Osteoblast (primary cell): Measurements from ENCODE around the gene PTH2R. TPM values are rescaled to one million over a fixed set of nuclear protein-coding genes. Genes with fewer than 3 reads are reported as not detected.
A peak's percentile ranks its signal among the peaks of the same experiment; 100 is the strongest.
"Not testable (repeated sequence)": the region's sequence is repeated elsewhere in the genome, so short reads cannot be mapped to it uniquely, and the experiment has no call there.

Experiments used
- DNase-seq: peaks from one replicate; pipeline ENCODE4 v3.0.0; 2011; ENCODE audit warnings: low spot score, mixed read lengths; ENCODE audit not compliant: insufficient read length; ENCODE audit errors: missing footprints
- H2AFZ ChIP-seq: 2 replicates; pipeline ENCODE4 v1.6.0; 2011; ENCODE audit warnings: mild to moderate bottlenecking, low read length
- H3K27ac ChIP-seq: 2 replicates; pipeline ENCODE4 v1.5.1; 2011; ENCODE audit warnings: mild to moderate bottlenecking, low read depth, low read length, moderate library complexity
- H3K27me3 ChIP-seq: 2 replicates; pipeline ENCODE4 v1.6.0; 2012; ENCODE audit warnings: mild to moderate bottlenecking, control low read depth, inconsistent platforms, low read length, moderate library complexity; ENCODE audit not compliant: insufficient read depth
- H3K36me3 ChIP-seq: 2 replicates; pipeline ENCODE4 v1.5.1; 2011; ENCODE audit warnings: mild to moderate bottlenecking, low read length, control low read depth, moderate library complexity; ENCODE audit not compliant: insufficient read depth
- H3K4me1 ChIP-seq: 2 replicates; pipeline ENCODE4 v1.5.1; 2011; ENCODE audit warnings: mild to moderate bottlenecking, low read length, control low read depth, moderate library complexity; ENCODE audit not compliant: insufficient read depth
- H3K4me2 ChIP-seq: 2 replicates; pipeline ENCODE4 v1.6.0; 2011; ENCODE audit warnings: mild to moderate bottlenecking, low read length; ENCODE audit not compliant: insufficient read depth
- H3K4me3 ChIP-seq: fragments of 200-600 bp; sonication (generic); 3 replicates; pipeline ENCODE4 v1.5.1; 2012; ENCODE audit warnings: mild to moderate bottlenecking, low read length, inconsistent platforms; ENCODE audit not compliant: insufficient read depth
- H3K79me2 ChIP-seq: 2 replicates; pipeline ENCODE4 v1.6.0; 2012; ENCODE audit warnings: mild to moderate bottlenecking, low read length, control low read depth, inconsistent platforms; ENCODE audit not compliant: insufficient read depth
- H3K9me3 ChIP-seq: 2 replicates; pipeline ENCODE4 v1.5.1; 2011; ENCODE audit warnings: low read depth, low read length, control low read depth
- H4K20me1 ChIP-seq: 2 replicates; pipeline ENCODE4 v1.6.0; 2012; ENCODE audit warnings: mild to moderate bottlenecking, low read length, control low read depth; ENCODE audit not compliant: insufficient read depth
- total RNA-seq: library from RNA; depleted of rRNA; stranded (reverse); fragments of >200 nt; gene quantifications from 2 replicates; pipeline ENCODE4 v1.2.3, GENCODE V29; 2012
- TF ChIP-seq, protein P1 (sequence below): IDR thresholded peaks from 2 replicates; pipeline ENCODE4 v1.5.1; 2011; ENCODE audit warnings: mild to moderate bottlenecking, low read depth, low read length, moderate library complexity; ENCODE audit errors: extremely low read depth

The PTH2R gene
- total RNA-seq, 1 donor = under 0.01 TPM

DNA sequence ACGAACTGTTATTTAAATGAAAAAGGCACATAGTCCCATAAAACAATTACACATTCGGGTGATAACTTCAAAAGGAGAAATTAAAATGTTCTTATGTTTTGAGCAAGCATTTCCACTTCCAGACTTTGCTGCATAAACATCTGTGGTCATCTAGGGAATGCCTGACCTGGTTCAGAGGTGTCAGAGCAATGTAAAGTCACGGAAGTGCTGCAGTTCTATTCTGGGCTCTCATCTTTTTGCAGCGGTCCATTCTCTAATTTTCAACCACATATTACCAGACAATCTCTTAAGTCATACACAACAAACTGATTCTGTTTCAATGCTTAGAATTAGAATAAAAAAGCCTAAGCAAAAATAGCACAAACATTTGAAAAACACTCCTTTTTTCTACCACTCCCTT, 22.0 kb upstream of the PTH2R start:
- peaks cover 8% of the 10 kb centered on the region for H3K27me3 ChIP-seq
- no peak overlapping the region for H2AFZ ChIP-seq
- peak; percentile 54 for DNase-seq
- H3K4me3 ChIP-seq = no peak overlapping the region
- no peaks in the 10 kb centered on the region for H3K9me3 ChIP-seq
- no peaks in the 10 kb centered on the region for H3K4me1 ChIP-seq
- no peaks in the 10 kb centered on the region for H3K79me2 ChIP-seq
- no peaks in the 10 kb centered on the region for H3K36me3 ChIP-seq
- no peak overlapping the region for H3K4me2 ChIP-seq
- no peaks in the 10 kb centered on the region for H4K20me1 ChIP-seq
- no peak overlapping the region for H3K27ac ChIP-seq
- TF ChIP-seq, protein P1, sequence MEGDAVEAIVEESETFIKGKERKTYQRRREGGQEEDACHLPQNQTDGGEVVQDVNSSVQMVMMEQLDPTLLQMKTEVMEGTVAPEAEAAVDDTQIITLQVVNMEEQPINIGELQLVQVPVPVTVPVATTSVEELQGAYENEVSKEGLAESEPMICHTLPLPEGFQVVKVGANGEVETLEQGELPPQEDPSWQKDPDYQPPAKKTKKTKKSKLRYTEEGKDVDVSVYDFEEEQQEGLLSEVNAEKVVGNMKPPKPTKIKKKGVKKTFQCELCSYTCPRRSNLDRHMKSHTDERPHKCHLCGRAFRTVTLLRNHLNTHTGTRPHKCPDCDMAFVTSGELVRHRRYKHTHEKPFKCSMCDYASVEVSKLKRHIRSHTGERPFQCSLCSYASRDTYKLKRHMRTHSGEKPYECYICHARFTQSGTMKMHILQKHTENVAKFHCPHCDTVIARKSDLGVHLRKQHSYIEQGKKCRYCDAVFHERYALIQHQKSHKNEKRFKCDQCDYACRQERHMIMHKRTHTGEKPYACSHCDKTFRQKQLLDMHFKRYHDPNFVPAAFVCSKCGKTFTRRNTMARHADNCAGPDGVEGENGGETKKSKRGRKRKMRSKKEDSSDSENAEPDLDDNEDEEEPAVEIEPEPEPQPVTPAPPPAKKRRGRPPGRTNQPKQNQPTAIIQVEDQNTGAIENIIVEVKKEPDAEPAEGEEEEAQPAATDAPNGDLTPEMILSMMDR = no peak

DNA sequence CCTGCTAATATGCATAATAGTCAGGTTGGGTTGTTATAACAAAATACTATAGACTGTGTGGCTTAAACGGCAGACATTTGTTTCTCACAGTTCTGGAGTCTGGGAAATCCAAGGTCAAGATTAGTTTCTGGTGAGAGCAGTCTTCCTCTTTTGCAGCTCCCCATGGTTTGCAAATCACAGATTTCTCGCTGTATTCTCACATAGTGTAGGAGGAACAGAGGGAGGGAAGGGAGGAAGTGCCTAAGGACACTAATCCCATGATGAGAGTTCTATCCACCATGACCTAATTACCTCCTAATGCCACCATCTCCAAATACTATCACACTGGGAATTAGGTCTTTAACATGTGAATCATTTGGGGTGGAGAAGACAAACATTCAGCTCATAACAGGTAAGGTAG, 20.1 kb upstream of the PTH2R start:
- no peaks in the 10 kb centered on the region for H4K20me1 ChIP-seq
- no peaks in the 10 kb centered on the region for H3K79me2 ChIP-seq
- H3K4me3 ChIP-seq = no peak overlapping the region
- peaks cover 8% of the 10 kb centered on the region for H3K27me3 ChIP-seq
- TF ChIP-seq, protein P1 = no peak
- H3K27ac ChIP-seq = no peak overlapping the region
- H3K4me1 ChIP-seq = no peaks in the 10 kb centered on the region
- H3K4me2 ChIP-seq = no peak overlapping the region
- H3K9me3 ChIP-seq = no peaks in the 10 kb centered on the region
- DNase-seq = no peak
- no peaks in the 10 kb centered on the region for H3K36me3 ChIP-seq
- no peak overlapping the region for H2AFZ ChIP-seq

DNA sequence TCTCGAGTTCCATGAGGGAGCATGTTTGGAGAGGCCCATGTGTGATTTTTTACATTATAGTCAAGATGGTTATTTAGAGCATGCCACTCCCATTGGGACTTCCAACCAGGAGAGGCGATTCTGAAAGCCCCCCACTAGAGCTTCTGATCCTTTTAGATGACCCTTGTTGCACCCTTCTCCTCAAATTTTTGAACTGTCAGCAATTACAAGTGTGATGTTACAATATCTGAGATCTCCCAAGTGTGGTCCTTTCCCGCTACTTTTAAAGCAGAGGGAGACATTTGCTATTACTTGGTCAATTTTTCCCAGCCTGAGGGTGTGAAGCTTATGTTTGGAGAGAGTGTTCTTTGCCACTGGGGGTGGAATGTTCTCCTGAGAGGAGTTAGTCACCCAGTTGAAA, 16.7 kb upstream of the PTH2R start:
- no peak overlapping the region for H3K27ac ChIP-seq
- no peaks in the 10 kb centered on the region for H3K4me1 ChIP-seq
- H3K36me3 ChIP-seq = no peaks in the 10 kb centered on the region
- H3K27me3 ChIP-seq = peaks cover 3% of the 10 kb centered on the region
- H3K4me3 ChIP-seq = no peak overlapping the region
- DNase-seq = no peak
- TF ChIP-seq, protein P1 = no peak
- no peak overlapping the region for H2AFZ ChIP-seq
- H3K9me3 ChIP-seq = no peaks in the 10 kb centered on the region
- H3K4me2 ChIP-seq = no peak overlapping the region
- no peaks in the 10 kb centered on the region for H3K79me2 ChIP-seq
- no peaks in the 10 kb centered on the region for H4K20me1 ChIP-seq

DNA sequence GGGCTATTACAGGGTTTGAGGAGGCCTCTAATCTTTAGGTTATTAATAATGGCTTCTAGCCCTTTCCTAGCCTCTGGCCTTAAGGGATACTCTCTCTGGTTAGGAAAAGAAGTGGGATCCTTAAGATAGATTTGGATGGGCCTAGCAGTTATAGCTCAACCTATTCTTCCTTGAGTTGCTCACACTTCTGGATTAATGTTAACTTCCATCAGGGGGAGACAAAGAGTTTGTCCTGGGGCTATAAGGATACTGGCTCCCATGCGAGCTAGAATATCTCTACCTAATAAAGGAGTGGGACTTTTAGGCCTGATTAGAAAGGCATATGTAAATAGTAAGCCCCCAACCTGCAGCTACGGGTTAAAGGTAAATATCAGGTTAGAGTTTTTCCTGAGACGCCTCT, 14.3 kb upstream of the PTH2R start:
- Histone ChIP-seq H3K4me2 (no peak overlapping the region), H3K4me1 (no peaks in the 10 kb centered on the region), H3K36me3 (no peaks in the 10 kb centered on the region), H3K27ac (no peak overlapping the region), H3K4me3 (no peak overlapping the region), H3K79me2 (no peaks in the 10 kb centered on the region), H3K27me3 (no peaks in the 10 kb centered on the region), H2AFZ (no peak overlapping the region), H4K20me1 (no peaks in the 10 kb centered on the region), H3K9me3 (no peaks in the 10 kb centered on the region)
- DNase-seq = no peak
- TF ChIP-seq, protein P1 = peak; percentile 38

DNA sequence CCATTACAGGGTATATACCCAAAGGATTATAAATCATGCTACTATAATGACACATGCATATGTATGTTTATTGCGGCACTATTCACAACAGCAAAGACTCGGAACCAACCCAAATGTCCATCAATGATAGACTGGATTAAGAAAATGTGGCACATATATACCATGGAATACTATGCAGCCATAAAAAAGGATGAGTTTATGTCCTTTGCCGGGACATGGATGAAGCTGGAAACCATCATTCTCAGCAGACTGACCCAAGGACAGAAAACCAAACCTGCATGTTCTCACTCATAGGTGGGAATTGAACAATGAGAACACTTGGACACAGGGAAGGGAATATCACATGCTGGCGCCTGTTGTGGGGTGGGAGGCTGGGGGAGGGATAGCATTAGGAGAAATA, 9.8 kb upstream of the PTH2R start:
- H3K9me3 ChIP-seq, DNase-seq, H3K27ac ChIP-seq, H3K4me2 ChIP-seq, H3K4me3 ChIP-seq, H3K4me1 ChIP-seq, H3K79me2 ChIP-seq, H4K20me1 ChIP-seq, H3K27me3 ChIP-seq, H2AFZ ChIP-seq, H3K36me3 ChIP-seq: not testable (repeated sequence)
